HCT116 (cell line): ENCODE data around the gene ANKRD24. TPM values are rescaled to one million over a fixed set of nuclear protein-coding genes. Genes with fewer than 3 reads are reported as not detected.

Source experiments
- ATAC-seq: fragments of 200-7000 bp; cut with Tn5 transposase; 2 replicates; pipeline ENCODE4 v1.9.1; 2020; ENCODE audit warnings: mild to moderate bottlenecking, moderate library complexity
- BruUV-seq: library from RNA; stranded (reverse); fragments of 400-500 nt; replicated peaks from 2 replicates; lab custom pipeline; 2021; lab: Mats Ljungman, UMichigan
- CTCF ChIA-PET: fragments of 300-600 bp; sonication (Branson Sonifier 250); formaldehyde crosslinking; loops from one replicate; lab custom pipeline; 2021; ENCODE audit warnings: antibody characterized with exemption; lab: Charles Lee
- POLR2A ChIA-PET: fragments of 300-600, 350-600 bp; sonication (Branson Sonifier 250); formaldehyde crosslinking; loops from one replicate; lab custom pipeline; 2021; ENCODE audit warnings: antibody characterized with exemption; lab: Charles Lee
- RAD21 ChIA-PET, 2 experiments: fragments of 300-600 bp; sonication (Branson Sonifier 250); formaldehyde crosslinking; loops; one replicate each; lab custom pipeline; 2023; ENCODE audit warnings: low total read pairs in 2 of 2; ENCODE audit not compliant: uncharacterized antibody in 2 of 2, unreplicated experiment in 2 of 2, low non-redundant PET in 1 of 2; lab: Charles Lee
- DNase-seq: peaks from one replicate; pipeline ENCODE4 v3.0.0-alpha.2; 2010; ENCODE audit warnings: low read depth, low spot score
- H2AFZ ChIP-seq: fragments of 200-600 bp; shearing (Covaris generic), sonication (generic); 2 replicates; pipeline ENCODE4 v1.6.1; 2017; ENCODE audit warnings: low read depth, mixed run types, mixed read lengths, antibody characterized with exemption, low read length; ENCODE audit not compliant: poor library complexity, severe bottlenecking
- H3K27ac ChIP-seq: 2 replicates; pipeline ENCODE4 v1.5.1; 2012; ENCODE audit warnings: low read depth, low read length
- H3K27me3 ChIP-seq: fragments of 200-600 bp; sonication (generic); 2 replicates; pipeline ENCODE4 v1.6.1; 2016; ENCODE audit warnings: mixed run types, low read length, mixed read lengths; ENCODE audit not compliant: insufficient read depth
- H3K36me3 ChIP-seq, 2 experiments: fragments of 200-500 bp in 1 of 2; fragments of 200-600 bp in 1 of 2; sonication (Bioruptor generic) in 1 of 2; sonication (generic) in 1 of 2; 2 replicates each; pipeline versions ENCODE4 v1.5.1 to v1.6.1; 2014 to 2016; ENCODE audit warnings: low read length in 2 of 2, inconsistent platforms in 1 of 2, mixed read lengths in 1 of 2, mixed run types in 1 of 2; ENCODE audit not compliant: insufficient read depth in 2 of 2, control insufficient read depth in 1 of 2
- H3K4me1 ChIP-seq, 2 experiments: fragments of 200-600 bp in 1 of 2; sonication (generic) in 1 of 2; 2 replicates each; pipeline versions ENCODE4 v1.5.1 to v1.6.1; 2012 to 2017; ENCODE audit warnings: low read length in 2 of 2, inconsistent platforms in 1 of 2, mild to moderate bottlenecking in 1 of 2, mixed read lengths in 1 of 2, mixed run types in 1 of 2, moderate library complexity in 1 of 2; ENCODE audit not compliant: insufficient read depth in 2 of 2, control insufficient read depth in 1 of 2
- H3K4me2 ChIP-seq: fragments of 200-600 bp; sonication (generic); 2 replicates; pipeline ENCODE4 v1.6.1; 2017; ENCODE audit warnings: mixed run types, low read length, mixed read lengths
- H3K4me3 ChIP-seq, 2 experiments: fragments of 200-600 bp in 1 of 2; sonication (generic) in 1 of 2; replicated peaks in 1 of 2; 2 replicates each; pipeline ENCODE4 v1.5.1; 2011 to 2016; ENCODE audit warnings: low read length in 2 of 2, control low read depth in 1 of 2, low read depth in 1 of 2, mild to moderate bottlenecking in 1 of 2, mixed read lengths in 1 of 2, mixed run types in 1 of 2
- H3K79me2 ChIP-seq: fragments of 200-600 bp; sonication (generic); 2 replicates; pipeline ENCODE4 v1.6.1; 2017; ENCODE audit warnings: mild to moderate bottlenecking, mixed run types, low read length, moderate library complexity, mixed read lengths; ENCODE audit not compliant: insufficient read depth
- H3K9ac ChIP-seq: fragments of 200-600 bp; sonication (generic); 2 replicates; pipeline ENCODE4 v1.6.1; 2016; ENCODE audit warnings: low read length, mixed read lengths
- H3K9me2 ChIP-seq: fragments of 200-600 bp; sonication (generic), shearing (Covaris generic); 2 replicates; pipeline ENCODE4 v1.6.1; 2017; ENCODE audit warnings: mixed run types, mild to moderate bottlenecking, moderate library complexity; ENCODE audit not compliant: insufficient read depth
- H3K9me3 ChIP-seq, 2 experiments: fragments of 200-500 bp in 1 of 2; fragments of 200-600 bp in 1 of 2; sonication (Bioruptor generic) in 1 of 2; sonication (generic) in 1 of 2; 2 replicates each; pipeline ENCODE4 v1.6.1; 2014 to 2017; ENCODE audit warnings: low read length in 2 of 2, mixed read lengths in 2 of 2, inconsistent platforms in 1 of 2, low read depth in 1 of 2, mild to moderate bottlenecking in 1 of 2, mixed run types in 1 of 2, moderate library complexity in 1 of 2; ENCODE audit not compliant: control insufficient read depth in 1 of 2, insufficient read depth in 1 of 2
- H4K20me1 ChIP-seq: fragments of 200-600 bp; sonication (generic), shearing (Covaris generic); 2 replicates; pipeline ENCODE4 v1.6.1; 2017; ENCODE audit warnings: mixed run types, mild to moderate bottlenecking, moderate library complexity; ENCODE audit not compliant: insufficient read depth
- ATF3 ChIP-seq: IDR thresholded peaks from 2 replicates; pipeline ENCODE4 v1.6.1; 2012
- CBX3 ChIP-seq: IDR thresholded peaks from 2 replicates; pipeline ENCODE4 v1.6.1; 2012; ENCODE audit warnings: low read depth
- CEBPB ChIP-seq: IDR thresholded peaks from 2 replicates; pipeline ENCODE4 v1.6.1; 2012; ENCODE audit warnings: low read depth
- CTCF ChIP-seq, 3 experiments: fragments of 200-600 bp in 1 of 3; sonication (generic) in 1 of 3; IDR thresholded peaks in 2 of 3; conservative IDR thresholded peaks in 1 of 3; 2 replicates each; pipeline ENCODE4 v1.5.1; 2012 to 2017; ENCODE audit warnings: low read depth in 2 of 3, low read length in 2 of 3, antibody characterized with exemption in 1 of 3, borderline replicate concordance in 1 of 3, control low read depth in 1 of 3, mild to moderate bottlenecking in 1 of 3, mixed read lengths in 1 of 3, mixed run types in 1 of 3, moderate library complexity in 1 of 3; ENCODE audit not compliant: insufficient read depth in 1 of 3
- ELF1 ChIP-seq: IDR thresholded peaks from 2 replicates; pipeline ENCODE4 v1.6.1; 2012; ENCODE audit warnings: low read depth, borderline replicate concordance
- EZH2 ChIP-seq: fragments of 200-600 bp; sonication (generic); IDR thresholded peaks from 2 replicates; pipeline ENCODE4 v1.6.1; 2017; ENCODE audit warnings: antibody characterized with exemption, mixed run types
- EZH2phosphoT487 ChIP-seq: fragments of 200-600 bp; IDR thresholded peaks from 2 replicates; pipeline ENCODE4 v1.6.1; 2018; ENCODE audit warnings: antibody characterized with exemption, borderline replicate concordance
- FOSL1 ChIP-seq: IDR thresholded peaks from 2 replicates; pipeline ENCODE4 v1.6.1; 2012; ENCODE audit warnings: low read depth
- JUND ChIP-seq: IDR thresholded peaks from 2 replicates; pipeline ENCODE4 v1.6.1; 2012
- MAX ChIP-seq: IDR thresholded peaks from 2 replicates; pipeline ENCODE4 v1.6.1; 2012
- POLR2AphosphoS5 ChIP-seq: IDR thresholded peaks from 2 replicates; pipeline ENCODE4 v1.6.1; 2011; ENCODE audit warnings: mild to moderate bottlenecking, low read depth, low read length, moderate library complexity
- RAD21 ChIP-seq: IDR thresholded peaks from 2 replicates; pipeline ENCODE4 v1.6.1; 2012; ENCODE audit warnings: low read depth, mild to moderate bottlenecking
- REST ChIP-seq: IDR thresholded peaks from 2 replicates; pipeline ENCODE4 v1.6.1; 2012; ENCODE audit warnings: low read depth
- SIN3A ChIP-seq: IDR thresholded peaks from 2 replicates; pipeline ENCODE4 v1.6.1; 2012; ENCODE audit warnings: low read depth
- SP1 ChIP-seq: IDR thresholded peaks from 2 replicates; pipeline ENCODE4 v1.6.1; 2012; ENCODE audit warnings: low read depth
- SRF ChIP-seq: IDR thresholded peaks from 2 replicates; pipeline ENCODE4 v1.6.1; 2012; ENCODE audit warnings: low read depth
- TCF7L2 ChIP-seq: IDR thresholded peaks from 2 replicates; pipeline ENCODE4 v1.7.0; 2011; ENCODE audit warnings: borderline replicate concordance, inconsistent platforms; ENCODE audit not compliant: insufficient read depth, insufficient read length; ENCODE audit errors: extremely low read depth
- ZBTB33 ChIP-seq: IDR thresholded peaks from 2 replicates; pipeline ENCODE4 v1.6.1; 2011; ENCODE audit warnings: mild to moderate bottlenecking, low read length, moderate library complexity; ENCODE audit not compliant: insufficient replicate concordance; ENCODE audit errors: extremely low read depth
- ZFX ChIP-seq: fragments of 450-650 bp; IDR thresholded peaks from 2 replicates; pipeline ENCODE4 v1.6.1; 2017
- ZNF274 ChIP-seq: fragments of 200-500 bp; sonication (Bioruptor generic); IDR thresholded peaks from 2 replicates; pipeline ENCODE4 v1.6.1; 2014; ENCODE audit warnings: mild to moderate bottlenecking, low read depth, low read length, inconsistent platforms
- intact Hi-C: fragments of 100-400 bp; cut with micrococcal nuclease; formaldehyde crosslinking; loops from 2 replicates; pipeline ENCODE4 v1.10.0; 2022
- total RNA-seq: library from RNA; stranded (reverse); gene quantifications from one replicate; pipeline ENCODE4 v1.2.1, GENCODE V29; 2021; ENCODE audit not compliant: unreplicated experiment

The ANKRD24 gene
- total RNA-seq, 1 experiment from 2014 or later, result 1.7 TPM

GRCh38 chr19:4200940-4201542 is 18.6 kb downstream of the ANKRD24 start:
- H3K9me3 ChIP-seq, result no peaks in the 10 kb centered on the region
- H3K79me2 ChIP-seq, result no peaks in the 10 kb centered on the region
- no peak overlapping the region for H3K4me3 ChIP-seq
- H3K4me1 ChIP-seq, result peaks cover 7 to 26% of the 10 kb centered on the region in 2 experiments; a peak in 3 of 4 replicates
- H3K9me2 ChIP-seq, result no peaks in the 10 kb centered on the region
- no TSS peak for BruUV-seq
- H2AFZ ChIP-seq, result no peak overlapping the region
- no peak for DNase-seq
- RAD21 ChIA-PET, result interaction anchor here in 1 of 2 experiments (1.1 to 1.4 kb wide), 2 partner anchors 61 to 62 kb away, joined by 3 to 4 read pairs; no protein-coding TSS in a partner anchor
- no peak overlapping the region for H3K4me2 ChIP-seq
- peaks cover 3% of the 10 kb centered on the region; the same call in 1 of the 2 replicates for H3K27me3 ChIP-seq
- no peaks in the 10 kb centered on the region for H4K20me1 ChIP-seq
- H3K27ac ChIP-seq, result no peak overlapping the region
- intact Hi-C loops, result loop anchor here (1.0 to 10.0 kb wide), 3 partner anchors 61 to 626 kb away; partner anchors contain the start of gene HMG20B
- no peak for ATAC-seq
- no peaks in the 10 kb centered on the region for H3K36me3 ChIP-seq
- TF ChIP-seq ZFX, result no peak
- TF ChIP-seq TCF7L2, result no peak
- TF ChIP-seq JUND, result no peak
- no peak for TF ChIP-seq SP1
- no peak for TF ChIP-seq SIN3A
- TF ChIP-seq MAX, result no peak
- no peak for TF ChIP-seq SRF
- TF ChIP-seq CTCF (IDR thresholded peaks at IDR 0.05 in 2 of 3, conservative IDR thresholded peaks at IDR 0.05 in 1 of 3; ENCODE audit: borderline replicate concordance in 1 of 3, insufficient read depth in 1 of 3, low read depth in 2 of 3, low read length in 2 of 3), result no peak
- no peak for TF ChIP-seq FOSL1
- no peak for TF ChIP-seq RAD21
- no peak for TF ChIP-seq POLR2AphosphoS5
- no peak for TF ChIP-seq EZH2
- no peak for TF ChIP-seq REST
- TF ChIP-seq ZBTB33, result no peak
- no peak for TF ChIP-seq ATF3
- no peak for TF ChIP-seq EZH2phosphoT487
- TF ChIP-seq ZNF274, result no peak
- no peak for TF ChIP-seq CBX3
- TF ChIP-seq CEBPB, result no peak
- no peak for TF ChIP-seq ELF1
- no peak overlapping the region for H3K9ac ChIP-seq
- CTCF ChIA-PET, result interaction anchor here (1.1 to 2.8 kb wide), 6 partner anchors 12 to 352 kb away, joined by 4 to 17 read pairs (median 10); partner anchors contain the start of gene EEF2
- POLR2A ChIA-PET, result interaction anchor here (0.8 to 1.1 kb wide), 2 partner anchors 10 to 215 kb away, joined by 3 to 4 read pairs; partner anchors contain the start of gene EEF2
